Measurements from ENCODE around the gene ALK.
"Not testable (repeated sequence)": the region's sequence is repeated elsewhere in the genome, so short reads cannot be mapped to it uniquely, and the experiment has no call there.

The ALK gene

GRCh38 chr2:29753671-29754444 is 167.5 kb downstream of the ALK start:
- peak; percentile 28 for DNase-seq (ENCODE audit: low read depth)

DNA sequence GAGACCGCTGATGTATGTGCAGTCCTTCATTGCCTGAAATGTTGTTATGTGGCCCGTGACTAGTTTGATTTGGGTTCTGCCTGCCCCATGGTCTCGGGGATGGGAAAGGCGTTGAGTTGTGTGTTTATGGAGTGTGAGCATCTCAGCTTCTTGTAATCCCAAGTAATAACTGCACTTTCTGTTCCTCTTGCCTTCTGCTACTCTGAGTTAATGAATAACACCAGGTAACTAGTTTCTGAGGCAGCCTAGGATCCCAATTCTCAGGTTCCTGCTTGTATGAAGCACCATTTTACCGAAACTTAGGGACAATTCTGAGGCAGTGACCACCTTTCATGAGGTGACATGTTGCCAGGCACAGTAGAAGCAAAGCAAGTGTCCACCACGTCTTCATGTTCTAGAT is 170.0 kb downstream of the ALK start:
- DNase-seq (ENCODE audit: low read depth), result no peak

GRCh38 chr2:29750463-29750862 is 170.9 kb downstream of the ALK start:
- DNase-seq (ENCODE audit: low read depth), result not testable (repeated sequence)

- DNase-seq (ENCODE audit: low read depth), result no peak
Observed at GRCh38 chr2:29749843-29750242, 171.5 kb downstream of the ALK start.

- DNase-seq (ENCODE audit: low read depth), result no peak
Observed at GRCh38 chr2:29749041-29749440, 172.3 kb downstream of the ALK start.

DNA sequence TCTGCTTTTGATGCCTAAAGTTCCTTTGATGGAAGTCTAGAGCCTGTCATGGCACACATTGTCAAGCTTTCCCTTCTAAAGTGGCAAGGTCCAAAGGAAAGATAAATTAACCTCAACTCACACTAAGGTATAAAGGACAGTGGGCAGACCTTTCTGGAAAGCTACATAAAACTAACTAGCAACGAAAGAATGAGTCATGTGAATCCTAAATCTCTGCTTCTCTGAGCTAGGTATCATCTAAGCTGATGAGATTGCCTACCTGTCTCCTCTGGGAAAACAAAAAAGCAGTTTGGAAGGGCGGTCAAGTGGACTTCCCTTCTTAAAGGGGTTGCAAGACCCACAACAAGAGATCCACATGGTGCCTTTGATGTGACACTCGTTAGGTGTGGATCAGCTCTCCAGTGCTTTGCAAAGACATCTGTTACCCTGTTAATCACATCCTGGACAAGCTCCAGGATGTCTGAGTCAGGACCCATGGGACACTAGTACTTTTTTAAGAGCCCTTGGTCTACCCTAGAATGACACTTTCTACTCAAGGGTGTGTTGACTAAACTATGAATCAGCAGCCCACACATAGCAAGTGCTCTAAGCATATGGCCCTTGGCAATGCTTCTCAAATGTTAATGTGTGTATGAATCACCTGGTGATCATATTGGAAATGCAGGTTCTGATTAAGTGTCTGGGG is 173.5 kb downstream of the ALK start:
- peak; percentile 80 for DNase-seq (ENCODE audit: low read depth)

GRCh38 chr2:29744976-29745375 is 176.4 kb downstream of the ALK start:
- no peak for DNase-seq (ENCODE audit: low read depth)

DNA sequence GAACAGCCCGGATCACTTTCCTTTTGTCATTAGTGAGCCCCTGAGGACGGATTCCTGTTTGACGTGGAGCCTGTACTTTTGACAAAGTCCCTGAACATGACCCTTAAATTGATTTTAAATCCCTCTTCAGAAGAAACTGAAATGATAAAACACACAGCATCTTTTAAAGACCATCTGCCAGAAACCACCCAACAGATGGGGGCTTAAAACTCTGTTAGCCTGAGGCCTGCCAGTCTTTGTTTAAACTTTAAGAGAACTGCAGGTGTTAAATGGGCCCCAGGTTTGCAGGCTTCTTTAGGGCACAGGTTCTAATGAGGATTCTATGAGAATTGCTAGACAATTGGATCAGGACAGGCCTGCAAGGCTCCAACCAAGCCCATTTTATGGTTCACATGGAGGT is 177.9 kb downstream of the ALK start:
- no peak for DNase-seq (ENCODE audit: low read depth)

- no peak for DNase-seq (ENCODE audit: low read depth)
Observed at GRCh38 chr2:29742656-29743055, 178.7 kb downstream of the ALK start.

DNA sequence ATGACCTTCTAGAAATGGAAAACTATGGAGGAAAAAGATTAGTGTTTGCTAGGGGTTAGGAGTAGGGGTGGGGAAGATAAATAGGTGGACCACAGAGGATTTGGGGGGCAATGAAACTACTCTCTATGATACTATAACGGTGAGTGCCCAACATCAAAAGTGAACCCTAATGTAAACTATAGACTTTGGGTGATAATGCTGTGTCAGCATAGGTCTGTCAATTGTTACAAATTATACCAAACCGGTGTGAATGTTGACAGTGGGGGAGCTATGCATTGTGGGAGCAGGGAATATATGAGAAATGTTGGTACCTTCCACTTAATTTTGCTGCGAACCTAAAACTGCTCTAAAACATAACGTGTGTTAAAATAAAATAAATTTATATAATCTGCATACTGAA is 180.3 kb downstream of the ALK start:
- DNase-seq (ENCODE audit: low read depth), result no peak

DNA sequence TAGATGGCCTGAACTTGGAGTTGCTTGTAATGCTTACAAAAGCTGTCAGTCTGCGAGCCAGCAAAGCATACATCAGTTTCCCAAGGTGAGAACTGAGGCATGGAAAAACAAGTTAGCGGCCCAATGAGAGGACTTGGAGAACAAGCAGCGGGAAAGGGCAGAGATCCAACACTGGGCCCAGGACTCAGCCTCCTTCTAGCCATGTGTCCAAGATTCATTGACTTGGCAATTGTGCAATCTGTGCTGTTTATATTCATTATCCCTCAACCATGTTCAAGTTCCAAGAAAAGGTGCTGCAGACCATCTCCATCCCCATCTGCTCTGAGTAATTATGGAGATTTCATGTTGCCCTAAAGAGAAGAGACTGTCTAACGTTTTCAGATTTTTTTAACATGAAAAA is 187.4 kb downstream of the ALK start:
- DNase-seq (ENCODE audit: low read depth), result no peak

GRCh38 chr2:29733213-29733612 is 188.2 kb downstream of the ALK start:
- DNase-seq (ENCODE audit: low read depth), result no peak

- DNase-seq (ENCODE audit: low read depth), result no peak
Observed at GRCh38 chr2:29731948-29732347, 189.4 kb downstream of the ALK start.

DNA sequence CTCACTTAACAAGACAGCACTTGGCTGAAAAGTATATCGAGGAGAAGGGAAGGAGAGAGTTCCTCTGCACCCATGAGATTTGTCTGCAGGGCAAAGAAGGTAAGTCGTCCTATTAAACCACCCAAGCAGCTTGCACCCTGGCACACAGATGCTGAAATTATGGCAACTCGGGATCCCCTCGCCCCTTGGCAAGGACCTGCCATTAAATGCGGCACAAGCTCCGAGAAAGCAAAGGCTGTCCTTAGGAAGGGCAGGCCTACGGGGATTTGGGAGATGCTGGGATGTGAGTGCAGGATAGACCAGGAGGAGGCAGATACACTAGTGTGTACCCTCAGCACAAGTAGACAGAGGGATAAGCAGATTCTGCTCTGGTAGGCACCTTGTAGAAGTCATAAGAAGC is 191.5 kb downstream of the ALK start:
- no peak for DNase-seq (ENCODE audit: low read depth)

DNA sequence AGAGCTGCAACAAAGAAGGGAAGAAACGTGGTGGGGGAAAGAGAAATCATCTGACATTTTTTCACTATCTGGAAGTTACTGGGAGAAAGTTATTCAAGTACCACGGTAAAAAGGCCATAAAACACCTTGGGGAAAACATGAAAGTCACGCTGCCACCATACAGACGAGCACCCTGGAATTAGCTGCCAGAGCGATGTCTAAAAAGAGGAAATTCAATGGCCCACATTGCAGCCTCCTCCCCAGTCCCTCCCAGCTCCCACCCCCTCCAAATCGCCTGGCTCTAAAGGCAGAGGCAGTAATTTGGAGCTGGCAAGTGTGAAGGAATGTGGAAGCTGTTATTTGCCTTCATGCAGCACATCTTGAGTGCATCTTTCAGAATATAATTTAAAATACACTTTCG is 192.0 kb downstream of the ALK start:
- no peak for DNase-seq (ENCODE audit: low read depth)

GRCh38 chr2:29726976-29727375 is 194.4 kb downstream of the ALK start:
- DNase-seq (ENCODE audit: low read depth), result no peak

DNA sequence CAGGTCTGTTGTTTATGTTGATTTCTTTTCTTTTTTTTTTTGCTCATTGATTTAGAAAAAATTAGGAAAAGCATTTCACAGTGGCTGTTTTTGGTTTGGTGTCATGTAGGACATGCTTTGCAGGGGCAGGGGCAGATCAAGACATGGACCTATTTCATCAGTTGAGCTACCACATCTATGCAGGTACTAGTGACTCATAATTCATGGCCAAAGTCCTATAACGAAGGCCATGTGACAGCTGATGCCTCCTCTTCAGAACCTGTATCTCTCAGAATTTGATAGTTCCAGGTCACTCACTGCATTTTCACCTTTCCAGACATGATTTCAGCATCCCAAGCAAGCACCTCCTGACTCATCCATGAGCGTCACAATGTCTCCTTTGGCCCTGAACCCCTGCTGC is 195.8 kb downstream of the ALK start:
- DNase-seq (ENCODE audit: low read depth), result no peak

DNA sequence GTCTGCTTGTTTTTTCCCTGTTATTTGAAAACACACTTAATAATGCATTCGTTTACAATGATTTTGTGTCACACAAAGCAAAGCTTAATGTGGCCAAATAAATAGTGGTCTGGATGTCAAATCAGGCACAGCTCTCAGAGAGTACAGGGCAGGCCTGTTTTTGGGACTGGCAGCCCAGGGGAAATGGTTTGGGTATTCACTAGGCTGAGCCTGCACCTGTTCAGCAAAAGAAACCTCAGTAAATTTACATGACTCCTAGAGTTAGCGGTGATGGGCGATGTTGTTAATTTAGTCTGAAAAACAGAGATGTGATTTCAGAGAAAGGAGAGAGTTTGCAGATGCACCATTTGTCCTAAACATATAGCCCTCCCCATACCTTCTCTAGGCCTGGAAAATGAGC is 197.1 kb downstream of the ALK start:
- DNase-seq (ENCODE audit: low read depth), result no peak

- DNase-seq (ENCODE audit: low read depth), result no peak
Observed at GRCh38 chr2:29723255-29724001, 198.0 kb downstream of the ALK start.

DNA sequence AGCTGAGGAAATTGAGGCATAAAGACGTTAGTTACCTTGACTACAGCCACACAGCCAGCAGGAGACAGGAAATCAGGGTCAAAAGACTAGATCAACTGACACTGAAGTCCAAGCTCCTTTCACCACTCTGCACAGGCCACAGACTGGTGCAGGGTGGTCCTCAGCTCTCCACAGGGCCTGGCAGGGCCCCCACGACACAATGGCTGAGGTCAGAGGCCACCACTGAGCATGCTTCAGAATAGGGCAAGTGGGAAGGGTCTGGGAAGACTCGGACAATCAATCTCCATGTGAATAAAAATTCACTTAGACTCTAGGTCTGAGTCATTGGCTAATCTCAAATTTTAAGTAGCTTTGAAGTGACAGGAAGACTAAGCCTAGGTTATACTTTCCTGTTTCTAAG is 201.7 kb downstream of the ALK start:
- DNase-seq (ENCODE audit: low read depth), result no peak

GRCh38 chr2:29718076-29718686 is 203.2 kb downstream of the ALK start:
- no peak for DNase-seq (ENCODE audit: low read depth)

- no peak for DNase-seq (ENCODE audit: low read depth)
Observed at GRCh38 chr2:29715655-29716054, 205.7 kb downstream of the ALK start.

GRCh38 chr2:29714333-29714732 is 207.1 kb downstream of the ALK start:
- DNase-seq (ENCODE audit: low read depth), result no peak

Measured in fibroblast of the conjunctiva (primary cell).